ENCODE data around the gene PARD3B. TPM values are rescaled to one million over a fixed set of nuclear protein-coding genes. Genes with fewer than 3 reads are reported as not detected.

Gene PARD3B
- total and polyA plus RNA-seq, 2 donors from 2014 or later = 5.3 to 29.6 TPM

- H3K4me1 ChIP-seq (ENCODE audit: control insufficient read depth in 2 of 3, insufficient read depth in 2 of 3, low read depth in 1 of 3, low read length in 3 of 3) = no peaks in the 10 kb centered on the region
- TF ChIP-seq CTCF (IDR thresholded peaks at IDR 0.05; ENCODE audit: borderline replicate concordance, extremely low read depth, insufficient read depth) = no peak
- DNase-seq (no peak), FAIRE-seq (no peak)
- no peaks in the 10 kb centered on the region for H3K9me3 ChIP-seq (ENCODE audit: control insufficient read depth in 2 of 3, insufficient read depth in 1 of 3, low read length in 3 of 3)
- intact Hi-C loops (cut with DNase I) = no loop called here
- H3K4me3 ChIP-seq (ENCODE audit: low read length in 3 of 3) = no peak overlapping the region
- H3K27ac ChIP-seq (ENCODE audit: low read depth in 2 of 2, low read length in 2 of 2) = no peak overlapping the region
- no peaks in the 10 kb centered on the region for H3K36me3 ChIP-seq (ENCODE audit: control insufficient read depth in 2 of 3, insufficient read depth in 3 of 3, low read length in 3 of 3)
- H3K9ac ChIP-seq (ENCODE audit: low read length in 3 of 3) = no peak overlapping the region
- no peaks in the 10 kb centered on the region for H3K27me3 ChIP-seq (ENCODE audit: control insufficient read depth, insufficient read depth, low read length)
Measured at GRCh38 chr2:204834716-204835384, 289.6 kb downstream of the PARD3B start.

DNA sequence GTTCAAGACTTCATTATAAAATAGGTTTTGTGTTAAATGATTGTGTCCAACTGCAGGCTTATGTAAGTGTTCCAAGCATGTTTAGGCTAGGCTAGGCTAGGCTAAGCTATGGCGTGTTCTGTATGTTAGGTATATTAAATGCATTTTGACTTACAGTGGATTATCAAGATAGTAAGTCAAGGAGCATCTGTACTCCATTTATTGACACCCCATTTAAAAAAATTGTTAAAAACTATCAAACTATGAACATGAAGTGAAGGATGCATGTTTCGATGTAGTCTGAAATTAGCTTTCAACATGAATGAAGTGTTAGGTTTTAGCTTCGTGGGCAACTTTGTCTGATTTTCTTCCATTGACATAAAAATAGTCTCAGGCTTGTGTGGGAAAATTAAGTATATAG, 290.5 kb downstream of the PARD3B start:
- H3K4me3 ChIP-seq (ENCODE audit: low read length in 3 of 3) = no peak overlapping the region
- TF ChIP-seq CTCF (IDR thresholded peaks at IDR 0.05; ENCODE audit: borderline replicate concordance, extremely low read depth, insufficient read depth) = no peak
- intact Hi-C loops (cut with DNase I) = no loop called here
- no peaks in the 10 kb centered on the region for H3K4me1 ChIP-seq (ENCODE audit: control insufficient read depth in 2 of 3, insufficient read depth in 2 of 3, low read depth in 1 of 3, low read length in 3 of 3)
- H3K9ac ChIP-seq (ENCODE audit: low read length in 3 of 3) = no peak overlapping the region
- DNase-seq (no peak), FAIRE-seq (no peak)
- no peaks in the 10 kb centered on the region for H3K36me3 ChIP-seq (ENCODE audit: control insufficient read depth in 2 of 3, insufficient read depth in 3 of 3, low read length in 3 of 3)
- no peaks in the 10 kb centered on the region for H3K27me3 ChIP-seq (ENCODE audit: control insufficient read depth, insufficient read depth, low read length)
- H3K9me3 ChIP-seq (ENCODE audit: control insufficient read depth in 2 of 3, insufficient read depth in 1 of 3, low read length in 3 of 3) = no peaks in the 10 kb centered on the region
- no peak overlapping the region for H3K27ac ChIP-seq (ENCODE audit: low read depth in 2 of 2, low read length in 2 of 2)

GRCh38 chr2:204840504-204840903, 295.2 kb downstream of the PARD3B start:
- no peak overlapping the region for H3K9ac ChIP-seq (ENCODE audit: low read length in 3 of 3)
- H3K27ac ChIP-seq (ENCODE audit: low read depth in 2 of 2, low read length in 2 of 2) = no peak overlapping the region
- FAIRE-seq (no peak), DNase-seq (no peak)
- intact Hi-C loops (cut with DNase I) = no loop called here
- H3K27me3 ChIP-seq (ENCODE audit: control insufficient read depth, insufficient read depth, low read length) = no peaks in the 10 kb centered on the region
- no peak for TF ChIP-seq CTCF (IDR thresholded peaks at IDR 0.05; ENCODE audit: borderline replicate concordance, extremely low read depth, insufficient read depth)
- H3K36me3 ChIP-seq (ENCODE audit: control insufficient read depth in 2 of 3, insufficient read depth in 3 of 3, low read length in 3 of 3) = no peaks in the 10 kb centered on the region
- no peak overlapping the region for H3K4me3 ChIP-seq (ENCODE audit: low read length in 3 of 3)
- peaks cover 0 to 2% (median 0%) of the 10 kb centered on the region in 3 donors for H3K4me1 ChIP-seq (ENCODE audit: control insufficient read depth in 2 of 3, insufficient read depth in 2 of 3, low read depth in 1 of 3, low read length in 3 of 3)
- H3K9me3 ChIP-seq (ENCODE audit: control insufficient read depth in 2 of 3, insufficient read depth in 1 of 3, low read length in 3 of 3) = no peaks in the 10 kb centered on the region

- intact Hi-C loops (cut with DNase I) = no loop called here
- DNase-seq = no peak
- no peak for FAIRE-seq
Measured at GRCh38 chr2:204842068-204842467, 296.8 kb downstream of the PARD3B start.

More at GRCh38 chr2:204842068-204842467, 296.8 kb downstream of the PARD3B start:
- TF ChIP-seq CTCF (IDR thresholded peaks at IDR 0.05; ENCODE audit: borderline replicate concordance, extremely low read depth, insufficient read depth) = no peak
- H3K9ac ChIP-seq (ENCODE audit: low read length in 3 of 3) = no peak overlapping the region
- no peak overlapping the region for H3K27ac ChIP-seq (ENCODE audit: low read depth in 2 of 2, low read length in 2 of 2)
- no peaks in the 10 kb centered on the region for H3K36me3 ChIP-seq (ENCODE audit: control insufficient read depth in 2 of 3, insufficient read depth in 3 of 3, low read length in 3 of 3)
- no peak overlapping the region for H3K4me3 ChIP-seq (ENCODE audit: low read length in 3 of 3)
- no peaks in the 10 kb centered on the region for H3K27me3 ChIP-seq (ENCODE audit: control insufficient read depth, insufficient read depth, low read length)
- peaks cover 0 to 2% (median 0%) of the 10 kb centered on the region in 3 donors for H3K4me1 ChIP-seq (ENCODE audit: control insufficient read depth in 2 of 3, insufficient read depth in 2 of 3, low read depth in 1 of 3, low read length in 3 of 3)
- H3K9me3 ChIP-seq (ENCODE audit: control insufficient read depth in 2 of 3, insufficient read depth in 1 of 3, low read length in 3 of 3) = no peaks in the 10 kb centered on the region
